ENCODE measurements around the gene ADGRG6. TPM values are rescaled to one million over a fixed set of nuclear protein-coding genes. Genes with fewer than 3 reads are reported as not detected.

ADGRG6 gene
- total and polyA plus RNA-seq, 2 donors from 2014 or later: 2.6 to 32.8 TPM

- no peak for FAIRE-seq
- no peak for TF ChIP-seq CTCF (IDR thresholded peaks at IDR 0.05; ENCODE audit: borderline replicate concordance, extremely low read depth, insufficient read depth)
- no peak for DNase-seq
Measured at GRCh38 chr6:142369266-142369665, 67.5 kb downstream of the ADGRG6 start.

GRCh38 chr6:142372348-142372747 lies 70.5 kb downstream of the ADGRG6 start:
- H3K4me3 ChIP-seq (ENCODE audit: low read length in 3 of 3): no peak overlapping the region
- intact Hi-C loops (cut with DNase I): no loop called here
- H3K9ac ChIP-seq (ENCODE audit: low read length in 3 of 3): no peak overlapping the region
- H3K36me3 ChIP-seq (ENCODE audit: control insufficient read depth in 2 of 3, insufficient read depth in 3 of 3, low read length in 3 of 3): no peaks in the 10 kb centered on the region
- DNase-seq (no peak), FAIRE-seq (no peak)
- TF ChIP-seq CTCF (IDR thresholded peaks at IDR 0.05; ENCODE audit: borderline replicate concordance, extremely low read depth, insufficient read depth): no peak
- no peak overlapping the region for H3K27ac ChIP-seq (ENCODE audit: low read depth in 2 of 2, low read length in 2 of 2)
- no peaks in the 10 kb centered on the region for H3K9me3 ChIP-seq (ENCODE audit: control insufficient read depth in 2 of 3, insufficient read depth in 1 of 3, low read length in 3 of 3)
- peaks cover 0 to 13% (median 2%) of the 10 kb centered on the region in 3 donors for H3K4me1 ChIP-seq (ENCODE audit: control insufficient read depth in 2 of 3, insufficient read depth in 2 of 3, low read depth in 1 of 3, low read length in 3 of 3)
- no peaks in the 10 kb centered on the region for H3K27me3 ChIP-seq (ENCODE audit: control insufficient read depth, insufficient read depth, low read length)

More at GRCh38 chr6:142369266-142369665, 67.5 kb downstream of the ADGRG6 start:
- no peak overlapping the region for H3K9ac ChIP-seq (ENCODE audit: low read length in 3 of 3)
- H3K4me3 ChIP-seq (ENCODE audit: low read length in 3 of 3): no peak overlapping the region
- H3K27ac ChIP-seq (ENCODE audit: low read depth in 2 of 2, low read length in 2 of 2): no peak overlapping the region
- H3K9me3 ChIP-seq (ENCODE audit: control insufficient read depth in 2 of 3, insufficient read depth in 1 of 3, low read length in 3 of 3): no peaks in the 10 kb centered on the region
- H3K36me3 ChIP-seq (ENCODE audit: control insufficient read depth in 2 of 3, insufficient read depth in 3 of 3, low read length in 3 of 3): no peaks in the 10 kb centered on the region
- peaks cover 0 to 4% (median 0%) of the 10 kb centered on the region in 3 donors for H3K4me1 ChIP-seq (ENCODE audit: control insufficient read depth in 2 of 3, insufficient read depth in 2 of 3, low read depth in 1 of 3, low read length in 3 of 3)
- H3K27me3 ChIP-seq (ENCODE audit: control insufficient read depth, insufficient read depth, low read length): no peaks in the 10 kb centered on the region
- intact Hi-C loops (cut with DNase I): no loop called here

GRCh38 chr6:142373268-142374090 lies 71.7 kb downstream of the ADGRG6 start:
- Histone ChIP-seq H3K27me3 (ENCODE audit: control insufficient read depth, insufficient read depth, low read length) (no peaks in the 10 kb centered on the region), H3K4me3 (ENCODE audit: low read length in 3 of 3) (no peak overlapping the region), H3K9me3 (ENCODE audit: control insufficient read depth in 2 of 3, insufficient read depth in 1 of 3, low read length in 3 of 3) (no peaks in the 10 kb centered on the region), H3K36me3 (ENCODE audit: control insufficient read depth in 2 of 3, insufficient read depth in 3 of 3, low read length in 3 of 3) (no peaks in the 10 kb centered on the region), H3K4me1 (ENCODE audit: control insufficient read depth in 2 of 3, insufficient read depth in 2 of 3, low read depth in 1 of 3, low read length in 3 of 3) (peaks cover 0 to 13% (median 2%) of the 10 kb centered on the region in 3 donors), H3K27ac (ENCODE audit: low read depth in 2 of 2, low read length in 2 of 2) (peak overlapping the region in 1 of 2 donors; percentile 56), H3K9ac (ENCODE audit: low read length in 3 of 3) (peak overlapping the region in 1 of 3 donors; percentile 17)
- DNase-seq (no peak), FAIRE-seq (no peak)
- no peak for TF ChIP-seq CTCF (IDR thresholded peaks at IDR 0.05; ENCODE audit: borderline replicate concordance, extremely low read depth, insufficient read depth)
- intact Hi-C loops (cut with DNase I): no loop called here

Data from kidney (tissue), 14 donors.